ENCODE measurements around the gene KAZN.

DNA sequence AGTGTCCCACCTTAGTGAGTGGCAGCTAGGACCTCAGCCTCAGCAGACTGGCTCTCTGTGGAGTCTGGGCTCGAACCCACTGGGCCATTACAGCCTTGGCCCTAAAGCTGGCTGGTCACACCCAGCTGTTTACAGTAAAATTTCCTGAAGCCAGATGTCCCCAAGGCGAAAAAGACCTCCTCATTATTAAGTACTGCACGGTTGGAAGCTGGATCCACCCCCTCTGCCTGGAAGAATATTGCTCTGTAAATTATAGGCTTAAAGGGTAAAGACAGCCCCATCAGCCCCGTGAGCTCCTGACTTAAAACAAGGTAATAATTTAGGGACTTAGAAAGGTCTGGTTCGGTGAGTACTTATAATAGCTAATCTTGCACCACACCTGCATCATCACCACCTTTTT is 524.8 kb downstream of the KAZN start:
- TF ChIP-seq CTCF (IDR thresholded peaks at IDR 0.05; ENCODE audit: insufficient read depth, low read depth, low read length) (no peak), EZH2 (IDR thresholded peaks at IDR 0.05; ENCODE audit: insufficient read depth, low read length) (no peak)
